DOHH2 (cell line): ENCODE measurements around the gene LIN52.

ENCODE experiments used
- H3F3A ChIP-seq: fragments of 200-600 bp; sonication (generic), shearing (Covaris generic); 2 replicates; pipeline ENCODE4 v1.6.0; 2016; ENCODE audit warnings: antibody characterized with exemption, mild to moderate bottlenecking; ENCODE audit not compliant: control insufficient read depth, insufficient read depth
- H3K27ac ChIP-seq: fragments of 200-600 bp; sonication (generic); 2 replicates; pipeline ENCODE4 v1.5.1; 2014; ENCODE audit warnings: low read depth, mild to moderate bottlenecking, low read length, moderate library complexity
- H3K27me3 ChIP-seq: fragments of 200-600 bp; sonication (generic); 2 replicates; pipeline ENCODE4 v1.6.1; 2014; ENCODE audit warnings: mild to moderate bottlenecking, low read length, mixed read lengths; ENCODE audit not compliant: control insufficient read depth
- H3K36me3 ChIP-seq: fragments of 200-600 bp; sonication (generic); 2 replicates; pipeline ENCODE4 v1.6.1; 2014; ENCODE audit warnings: mild to moderate bottlenecking, low read length, moderate library complexity, mixed read lengths; ENCODE audit not compliant: control insufficient read depth
- H3K4me1 ChIP-seq: fragments of 200-600 bp; sonication (generic); 2 replicates; pipeline ENCODE4 v1.6.1; 2014; ENCODE audit warnings: mild to moderate bottlenecking, low read length, mixed read lengths; ENCODE audit not compliant: control insufficient read depth
- H3K4me2 ChIP-seq: fragments of 200-600 bp; sonication (generic); 2 replicates; pipeline ENCODE4 v1.6.0; 2014; ENCODE audit warnings: mild to moderate bottlenecking, low read length, moderate library complexity
- H3K4me3 ChIP-seq: fragments of 200-600 bp; sonication (generic); 2 replicates; pipeline ENCODE4 v1.5.1; 2014; ENCODE audit warnings: mild to moderate bottlenecking, low read length, mixed read lengths
- H3K79me2 ChIP-seq: fragments of 200-600 bp; sonication (generic); 2 replicates; pipeline ENCODE4 v1.6.1; 2014; ENCODE audit warnings: mild to moderate bottlenecking, low read length, mixed read lengths; ENCODE audit not compliant: control insufficient read depth
- H3K9me2 ChIP-seq: fragments of 200-600 bp; sonication (generic); replicated peaks from 2 replicates; pipeline ENCODE4 v1.6.1; 2014; ENCODE audit warnings: mild to moderate bottlenecking, low read length, mixed read lengths; ENCODE audit not compliant: control insufficient read depth
- H3K9me3 ChIP-seq: fragments of 200-600 bp; sonication (generic); 2 replicates; pipeline ENCODE4 v1.6.1; 2014; ENCODE audit warnings: antibody characterized with exemption, low read length, mixed read lengths; ENCODE audit not compliant: control insufficient read depth, insufficient read depth
- H4K20me1 ChIP-seq: fragments of 200-600 bp; sonication (generic); 2 replicates; pipeline ENCODE4 v1.6.0; 2014; ENCODE audit warnings: low read depth, mild to moderate bottlenecking, antibody characterized with exemption, low read length, moderate library complexity; ENCODE audit not compliant: control insufficient read depth, insufficient read depth
- EZH2phosphoT487 ChIP-seq: fragments of 200-600 bp; sonication (generic); IDR thresholded peaks from 2 replicates; pipeline ENCODE4 v1.6.1; 2017; ENCODE audit warnings: borderline replicate concordance, mild to moderate bottlenecking, antibody characterized with exemption, low read length, moderate library complexity, mixed read lengths
- TF ChIP-seq, protein P1 (sequence below): fragments of 200-600 bp; sonication (generic); IDR thresholded peaks from one replicate; pipeline ENCODE4 v1.5.1; 2014; ENCODE audit warnings: antibody characterized with exemption, mild to moderate bottlenecking, low read depth, low read length; ENCODE audit not compliant: poor library complexity, severe bottlenecking

Gene LIN52

DNA sequence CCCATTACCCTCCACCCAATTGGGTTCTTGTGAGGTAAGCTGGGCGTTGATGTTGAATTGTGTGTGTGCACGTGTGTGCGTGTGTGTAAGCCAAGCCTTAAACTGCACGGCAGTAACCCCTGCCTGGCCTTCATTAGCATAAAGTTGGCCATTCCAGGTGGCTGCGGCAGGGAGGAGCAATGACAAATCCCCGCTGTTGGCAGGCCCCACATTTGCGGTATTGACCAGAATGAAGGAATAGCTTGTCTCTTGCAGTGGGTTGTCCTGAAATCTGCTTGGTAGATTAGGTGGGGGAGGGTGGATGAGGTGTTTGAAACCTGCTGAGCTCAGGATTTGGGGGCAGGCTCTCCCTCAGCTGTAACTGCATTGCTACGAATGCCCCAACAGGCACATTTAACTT is 161.8 kb downstream of the LIN52 start:
- Histone ChIP-seq H3K9me2 (no peaks in the 10 kb centered on the region), H3K27ac (no peak overlapping the region), H3K4me1 (peaks cover 8% of the 10 kb centered on the region), H3K4me2 (no peak overlapping the region), H3K36me3 (no peaks in the 10 kb centered on the region), H3K27me3 (peaks cover 33% of the 10 kb centered on the region), H3K9me3 (no peaks in the 10 kb centered on the region), H4K20me1 (no peaks in the 10 kb centered on the region; the same call in 1 of the 2 replicates), H3K4me3 (no peak overlapping the region), H3F3A (no peaks in the 10 kb centered on the region), H3K79me2 (no peaks in the 10 kb centered on the region)
- TF ChIP-seq, protein P1, sequence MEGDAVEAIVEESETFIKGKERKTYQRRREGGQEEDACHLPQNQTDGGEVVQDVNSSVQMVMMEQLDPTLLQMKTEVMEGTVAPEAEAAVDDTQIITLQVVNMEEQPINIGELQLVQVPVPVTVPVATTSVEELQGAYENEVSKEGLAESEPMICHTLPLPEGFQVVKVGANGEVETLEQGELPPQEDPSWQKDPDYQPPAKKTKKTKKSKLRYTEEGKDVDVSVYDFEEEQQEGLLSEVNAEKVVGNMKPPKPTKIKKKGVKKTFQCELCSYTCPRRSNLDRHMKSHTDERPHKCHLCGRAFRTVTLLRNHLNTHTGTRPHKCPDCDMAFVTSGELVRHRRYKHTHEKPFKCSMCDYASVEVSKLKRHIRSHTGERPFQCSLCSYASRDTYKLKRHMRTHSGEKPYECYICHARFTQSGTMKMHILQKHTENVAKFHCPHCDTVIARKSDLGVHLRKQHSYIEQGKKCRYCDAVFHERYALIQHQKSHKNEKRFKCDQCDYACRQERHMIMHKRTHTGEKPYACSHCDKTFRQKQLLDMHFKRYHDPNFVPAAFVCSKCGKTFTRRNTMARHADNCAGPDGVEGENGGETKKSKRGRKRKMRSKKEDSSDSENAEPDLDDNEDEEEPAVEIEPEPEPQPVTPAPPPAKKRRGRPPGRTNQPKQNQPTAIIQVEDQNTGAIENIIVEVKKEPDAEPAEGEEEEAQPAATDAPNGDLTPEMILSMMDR = no peak
- TF ChIP-seq EZH2phosphoT487 = no peak

DNA sequence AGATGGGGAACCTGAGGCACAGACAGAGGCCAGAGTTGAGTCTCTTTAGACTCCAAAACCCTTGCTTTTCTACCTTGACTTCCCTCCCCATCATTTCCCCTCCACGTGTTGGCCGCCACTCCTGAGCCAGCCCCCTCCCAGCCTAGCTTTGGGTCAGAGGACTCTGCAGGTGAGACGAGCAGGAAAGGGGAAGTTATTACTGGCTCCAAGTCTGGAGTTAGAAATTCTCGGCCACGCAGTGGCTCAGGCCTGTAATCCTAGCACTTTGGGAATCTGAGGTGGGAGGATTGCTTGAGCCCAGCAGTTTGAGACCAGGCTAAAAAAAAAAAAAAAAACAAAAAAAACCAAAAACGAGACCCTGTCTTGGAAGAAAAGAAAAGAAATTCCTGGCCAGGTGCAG is 163.3 kb downstream of the LIN52 start:
- Histone ChIP-seq H3F3A (no peaks in the 10 kb centered on the region), H3K9me2 (no peaks in the 10 kb centered on the region), H3K4me1 (peaks cover 8% of the 10 kb centered on the region), H3K4me3 (no peak overlapping the region), H3K27me3 (peaks cover 26% of the 10 kb centered on the region), H3K36me3 (no peaks in the 10 kb centered on the region), H3K4me2 (no peak overlapping the region), H4K20me1 (no peaks in the 10 kb centered on the region; the same call in 1 of the 2 replicates), H3K27ac (no peak overlapping the region), H3K79me2 (no peaks in the 10 kb centered on the region), H3K9me3 (no peaks in the 10 kb centered on the region)
- TF ChIP-seq EZH2phosphoT487 = no peak
- TF ChIP-seq, protein P1 = no peak

DNA sequence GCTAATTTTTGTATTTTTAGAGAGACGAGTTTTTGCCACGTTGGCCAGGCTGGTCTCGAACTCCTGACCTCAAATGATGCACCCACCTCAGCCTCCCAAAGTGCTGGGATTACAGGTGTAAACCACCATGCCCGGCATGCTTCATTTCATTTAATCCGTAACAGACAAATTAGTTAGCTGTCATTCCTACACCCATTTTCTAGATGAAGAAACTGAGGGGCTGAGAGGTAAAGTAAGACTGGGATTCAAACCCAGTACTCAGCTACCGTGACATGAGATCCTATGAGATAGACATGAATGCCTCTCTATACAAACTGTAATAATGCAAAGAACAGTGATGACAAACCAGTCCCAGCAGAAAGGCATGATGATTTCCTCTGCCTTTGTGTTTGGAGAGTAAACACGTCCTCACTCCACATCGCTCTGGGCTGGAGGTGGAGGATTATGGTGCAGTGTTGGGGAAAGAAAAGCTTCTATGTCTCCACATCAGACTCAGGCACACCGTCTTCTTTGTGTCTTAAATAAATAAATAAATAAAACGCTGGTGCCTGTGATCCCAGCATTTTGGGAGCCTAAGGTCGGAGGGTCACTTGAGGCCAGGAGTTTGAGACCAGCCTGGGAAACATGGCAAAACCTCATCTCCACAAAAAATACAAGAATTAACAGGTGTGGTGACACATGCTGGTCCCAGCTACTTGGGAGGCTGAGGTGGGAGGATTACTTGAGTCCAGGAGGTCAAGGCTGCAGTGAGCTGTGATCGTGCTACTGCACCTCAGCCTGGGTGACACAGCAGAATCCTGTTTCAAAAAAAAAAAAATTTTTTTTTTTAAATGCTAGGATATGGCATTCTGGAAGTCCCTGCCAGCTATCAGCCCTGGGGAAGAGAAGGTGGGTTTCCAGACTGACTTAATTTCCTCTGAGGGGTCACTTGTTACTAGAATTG is 164.9 kb downstream of the LIN52 start:
- Histone ChIP-seq H3K4me3 (no peak overlapping the region), H3F3A (no peaks in the 10 kb centered on the region), H3K9me2 (no peaks in the 10 kb centered on the region), H3K79me2 (no peaks in the 10 kb centered on the region), H4K20me1 (no peaks in the 10 kb centered on the region), H3K9me3 (no peaks in the 10 kb centered on the region), H3K27ac (no peak overlapping the region), H3K4me1 (peaks cover 8% of the 10 kb centered on the region), H3K36me3 (no peaks in the 10 kb centered on the region), H3K4me2 (no peak overlapping the region), H3K27me3 (peaks cover 13% of the 10 kb centered on the region; the same call in 1 of the 2 replicates)
- TF ChIP-seq, protein P1 = no peak
- no peak for TF ChIP-seq EZH2phosphoT487
